ENCODE data around the gene LRRC18.

GRCh38 chr10:48895803-48896195 is 43.8 kb downstream of the LRRC18 start:
- no peak for TF ChIP-seq POLR2A (IDR thresholded peaks at IDR 0.05; ENCODE audit: low read depth, low read length)
- TF ChIP-seq SPI1 (IDR thresholded peaks at IDR 0.05; ENCODE audit: low read depth, low read length): no peak

Data from GM12891 (cell line).